H9 (cell line): Measurements from ENCODE around the gene SLC22A8. TPM values are rescaled to one million over a fixed set of nuclear protein-coding genes. Genes with fewer than 3 reads are reported as not detected.
"Not testable (repeated sequence)": the region's sequence is repeated elsewhere in the genome, so short reads cannot be mapped to it uniquely, and the experiment has no call there.

Source experiments
- DNase-seq: peaks from one replicate; pipeline ENCODE4 v3.0.0-alpha.2; 2017
- H2AFZ ChIP-seq: one replicate; pipeline ENCODE4 v1.6.1; 2013; ENCODE audit warnings: mild to moderate bottlenecking, low read length, control low read depth, moderate library complexity
- H2AK5ac ChIP-seq: 2 replicates; pipeline ENCODE4 v1.6.1; 2013; ENCODE audit warnings: low read length, control low read depth, mixed read lengths; ENCODE audit not compliant: insufficient read length
- H2BK120ac ChIP-seq: one replicate; pipeline ENCODE4 v1.6.1; 2013; ENCODE audit warnings: low read depth, mild to moderate bottlenecking, low read length, control low read depth, inconsistent platforms; ENCODE audit not compliant: poor library complexity, severe bottlenecking
- H2BK12ac ChIP-seq: 2 replicates; pipeline ENCODE4 v1.6.1; 2013; ENCODE audit warnings: low read length, control low read depth, mixed read lengths, low read depth; ENCODE audit not compliant: insufficient read length
- H2BK15ac ChIP-seq: 2 replicates; pipeline ENCODE4 v1.6.1; 2013; ENCODE audit warnings: low read depth, low read length, control low read depth
- H2BK20ac ChIP-seq: one replicate; pipeline ENCODE4 v1.6.1; 2013; ENCODE audit warnings: low read depth, mild to moderate bottlenecking, low read length, control low read depth, inconsistent platforms; ENCODE audit not compliant: poor library complexity, severe bottlenecking
- H2BK5ac ChIP-seq: 2 replicates; pipeline ENCODE4 v1.6.1; 2013; ENCODE audit warnings: low read length, control low read depth, mixed read lengths; ENCODE audit not compliant: insufficient read length
- H3K14ac ChIP-seq: 2 replicates; pipeline ENCODE4 v1.6.1; 2013; ENCODE audit warnings: low read length, control low read depth; ENCODE audit not compliant: insufficient read depth
- H3K18ac ChIP-seq: 2 replicates; pipeline ENCODE4 v1.6.1; 2013; ENCODE audit warnings: low read depth, mild to moderate bottlenecking, mixed read lengths, low read length, control low read depth; ENCODE audit not compliant: insufficient read length
- H3K23ac ChIP-seq: 2 replicates; pipeline ENCODE4 v1.6.1; 2013; ENCODE audit warnings: low read length, control low read depth, mixed read lengths, low read depth; ENCODE audit not compliant: insufficient read length
- H3K23me2 ChIP-seq: 2 replicates; pipeline ENCODE4 v1.6.1; 2013; ENCODE audit warnings: low read depth, mild to moderate bottlenecking, mixed read lengths, low read length, control low read depth; ENCODE audit not compliant: insufficient read length, poor library complexity, severe bottlenecking
- H3K27ac ChIP-seq: 2 replicates; pipeline ENCODE4 v1.5.1; 2013; ENCODE audit warnings: low read length, control low read depth, mixed read lengths, low read depth; ENCODE audit not compliant: insufficient read length
- H3K27me3 ChIP-seq: 2 replicates; pipeline ENCODE4 v1.6.1; 2013; ENCODE audit warnings: low read length, control low read depth, inconsistent platforms; ENCODE audit not compliant: insufficient read depth
- H3K4ac ChIP-seq: 2 replicates; pipeline ENCODE4 v1.6.1; 2013; ENCODE audit warnings: low read depth, mild to moderate bottlenecking, control low read depth, inconsistent platforms, low read length, moderate library complexity
- H3K4me1 ChIP-seq: 2 replicates; pipeline ENCODE4 v1.6.1; 2013; ENCODE audit warnings: low read length, control low read depth, inconsistent platforms; ENCODE audit not compliant: insufficient read depth
- H3K4me2 ChIP-seq: 2 replicates; pipeline ENCODE4 v1.6.1; 2013; ENCODE audit warnings: low read length, control low read depth, mixed read lengths; ENCODE audit not compliant: insufficient read length, insufficient read depth
- H3K56ac ChIP-seq: 2 replicates; pipeline ENCODE4 v1.6.1; 2013; ENCODE audit warnings: low read depth, mild to moderate bottlenecking, mixed read lengths, low read length, control low read depth; ENCODE audit not compliant: insufficient read length
- H3K79me1 ChIP-seq: 2 replicates; pipeline ENCODE4 v1.6.1; 2013; ENCODE audit warnings: low read depth, mild to moderate bottlenecking, moderate library complexity, low read length, control low read depth, inconsistent platforms; ENCODE audit not compliant: insufficient read depth, poor library complexity, severe bottlenecking
- H3K79me2 ChIP-seq: 2 replicates; pipeline ENCODE4 v1.6.1; 2013; ENCODE audit warnings: low read length, control low read depth, inconsistent platforms; ENCODE audit not compliant: insufficient read depth
- H3K9ac ChIP-seq: 2 replicates; pipeline ENCODE4 v1.6.1; 2013; ENCODE audit warnings: low read length, control low read depth, mixed read lengths; ENCODE audit not compliant: insufficient read length; ENCODE audit errors: extremely low read depth
- H3K9me3 ChIP-seq: one replicate; pipeline ENCODE4 v1.6.1; 2013; ENCODE audit warnings: low read depth, low read length, inconsistent platforms; ENCODE audit not compliant: control insufficient read depth
- H3T11ph ChIP-seq: one replicate; pipeline ENCODE4 v1.6.1; 2013; ENCODE audit warnings: mild to moderate bottlenecking, low read length, control low read depth, inconsistent platforms
- H4K20me1 ChIP-seq: one replicate; pipeline ENCODE4 v1.6.1; 2013; ENCODE audit not compliant: control insufficient read depth, insufficient read length, insufficient read depth
- H4K5ac ChIP-seq: 2 replicates; pipeline ENCODE4 v1.6.1; 2013; ENCODE audit warnings: low read depth, mild to moderate bottlenecking, mixed read lengths, low read length, control low read depth; ENCODE audit not compliant: insufficient read length
- H4K8ac ChIP-seq: replicated peaks from 2 replicates; pipeline ENCODE4 v1.6.1; 2013; ENCODE audit warnings: low read length, control low read depth, mixed read lengths, low read depth; ENCODE audit not compliant: insufficient read length
- H4K91ac ChIP-seq: 2 replicates; pipeline ENCODE4 v1.6.1; 2013; ENCODE audit warnings: low read depth, mild to moderate bottlenecking, moderate library complexity, mixed read lengths, low read length, control low read depth; ENCODE audit not compliant: insufficient read length
- H3K27ac Mint-ChIP-seq, 3 experiments: 2 replicates in 2 of 3; 3 replicates in 1 of 3; pipeline ENCODE4 v1.8.0; 2020 to 2021; ENCODE audit warnings: mixed read lengths in 3 of 3, mild to moderate bottlenecking in 1 of 3, moderate library complexity in 1 of 3
- H3K27me3 Mint-ChIP-seq: 2 replicates; pipeline ENCODE4 v1.8.0; 2021; ENCODE audit warnings: low read depth, mild to moderate bottlenecking, moderate library complexity, mixed read lengths
- H3K36me3 Mint-ChIP-seq, 3 experiments: 2 replicates in 2 of 3; 3 replicates in 1 of 3; pipeline ENCODE4 v1.8.0; 2020 to 2021; ENCODE audit warnings: low read depth in 3 of 3, mixed read lengths in 3 of 3; ENCODE audit not compliant: insufficient read depth in 1 of 3
- H3K4me1 Mint-ChIP-seq, 2 experiments: 2 replicates each; pipeline ENCODE4 v1.8.0; 2020; ENCODE audit warnings: mixed read lengths in 2 of 2
- H3K4me3 Mint-ChIP-seq, 2 experiments: 2 replicates in 1 of 2; 3 replicates in 1 of 2; pipeline ENCODE4 v1.8.0; 2020 to 2021; ENCODE audit warnings: mild to moderate bottlenecking in 2 of 2, mixed read lengths in 2 of 2, moderate library complexity in 1 of 2
- H3K9me3 Mint-ChIP-seq, 2 experiments: 2 replicates in 1 of 2; 3 replicates in 1 of 2; pipeline ENCODE4 v1.8.0; 2020; ENCODE audit warnings: mild to moderate bottlenecking in 2 of 2, mixed read lengths in 2 of 2, moderate library complexity in 1 of 2
- CTCF ChIP-seq: fragments of 200-600 bp; sonication (generic); conservative IDR thresholded peaks from 3 replicates; pipeline ENCODE4 v1.8.0; 2021; ENCODE audit warnings: antibody characterized with exemption, mild to moderate bottlenecking
- WGBS: extraction: QIAGEN DNeasy Blood & Tissue Kit; methylation state at CpG from one replicate; pipeline ENCODE4 v1.1.7; 2013; ENCODE audit warnings: missing lambda C conversion rate, low lambda C conversion rate, mixed read lengths; ENCODE audit not compliant: insufficient read length; ENCODE audit errors: extremely low coverage; 5-methylcytosine and 5-hydroxymethylcytosine counted together
- long read RNA-seq: library from polyadenylated mRNA; unstranded; transcript quantifications from one replicate; pipeline ENCODE4 v2.0.0, GENCODE V29; 2020
- total RNA-seq: library from RNA; stranded (reverse); gene quantifications from 2 replicates; pipeline ENCODE4 v1.2.1, GENCODE V29; 2021

Gene SLC22A8
- total RNA-seq: not detected in 2 replicates
- long read RNA-seq: 0 reads

GRCh38 chr11:63015521-63016215, at the start of gene SLC22A8:
TSS of gene SLC22A8 (minus strand) at chr11:63015841. CDS start at chr11:63014958, 883 bp downstream.
- no peak within 1 kb of the TSS for H3K4me3 Mint-ChIP-seq
- no peak within 1 kb of the TSS for H3K9ac ChIP-seq
- H2AK5ac ChIP-seq: no peak within 1 kb of the TSS
- H3K79me2 ChIP-seq: no peaks in the 10 kb centered on the region
- no peak within 1 kb of the TSS for H4K8ac ChIP-seq
- H4K5ac ChIP-seq: no peak within 1 kb of the TSS
- H3K27ac Mint-ChIP-seq: peak within 1 kb of the TSS in 1 of 3 experiments; percentile 9; a peak in 3 of 7 replicates
- no peak within 1 kb of the TSS for H3K18ac ChIP-seq
- no peaks in the 10 kb centered on the region for H4K20me1 ChIP-seq
- peaks cover 10% of the 10 kb centered on the region; the same call in 1 of the 2 replicates for H3K27me3 Mint-ChIP-seq
- no peak within 1 kb of the TSS for H3K23ac ChIP-seq
- H2AFZ ChIP-seq: no peak within 1 kb of the TSS
- no peak within 1 kb of the TSS for H2BK5ac ChIP-seq
- H3K79me1 ChIP-seq: no peaks in the 10 kb centered on the region
- H3K4me2 ChIP-seq: no peak within 1 kb of the TSS
- no peak within 1 kb of the TSS for H3K27ac ChIP-seq
- H3K23me2 ChIP-seq: no peaks in the 10 kb centered on the region
- H2BK12ac ChIP-seq: no peak within 1 kb of the TSS
- no peak within 1 kb of the TSS for H3K4ac ChIP-seq
- H4K91ac ChIP-seq: no peak within 1 kb of the TSS
- H2BK20ac ChIP-seq: no peak within 1 kb of the TSS
- no peaks in the 10 kb centered on the region for H3K9me3 ChIP-seq
- H2BK15ac ChIP-seq: no peak within 1 kb of the TSS
- no peak within 1 kb of the TSS for H3T11ph ChIP-seq
- no peaks in the 10 kb centered on the region for H3K27me3 ChIP-seq
- peak; percentile 58 for DNase-seq
- H3K4me1 Mint-ChIP-seq: peaks cover 29 to 42% of the 10 kb centered on the region in 2 experiments
- TF ChIP-seq CTCF: no peak
- no peak within 1 kb of the TSS for H3K56ac ChIP-seq
- no peaks in the 10 kb centered on the region; the same call in 1 of the 2 replicates for H3K4me1 ChIP-seq
- no peak within 1 kb of the TSS for H2BK120ac ChIP-seq
- no peaks in the 10 kb centered on the region; a peak in 1 of 5 replicates for H3K9me3 Mint-ChIP-seq
- H3K36me3 Mint-ChIP-seq: no peaks in the 10 kb centered on the region; a peak in 1 of 7 replicates
- no peak within 1 kb of the TSS for H3K14ac ChIP-seq
- no CpG with 5 or more reads among the region's 18 CpGs for WGBS

- not testable (repeated sequence) for H3T11ph ChIP-seq, H3K14ac ChIP-seq, H3K4me2 ChIP-seq, H3K27ac ChIP-seq, H3K27ac Mint-ChIP-seq, H3K27me3 Mint-ChIP-seq, H3K23ac ChIP-seq, H3K4me3 Mint-ChIP-seq, H3K9ac ChIP-seq, H3K23me2 ChIP-seq, H3K56ac ChIP-seq, H4K8ac ChIP-seq, H3K9me3 ChIP-seq, H3K18ac ChIP-seq, H3K4ac ChIP-seq, H2BK12ac ChIP-seq, H2AK5ac ChIP-seq, H4K5ac ChIP-seq, H3K36me3 Mint-ChIP-seq, H3K4me1 ChIP-seq, H4K20me1 ChIP-seq, H2BK15ac ChIP-seq, H3K79me2 ChIP-seq, DNase-seq, H2AFZ ChIP-seq, H3K4me1 Mint-ChIP-seq, H2BK5ac ChIP-seq, H3K27me3 ChIP-seq, H3K79me1 ChIP-seq, H4K91ac ChIP-seq, H2BK20ac ChIP-seq, H2BK120ac ChIP-seq
- H3K9me3 Mint-ChIP-seq: peaks cover 39 to 53% of the 10 kb centered on the region in 2 experiments
- WGBS: no CpG with 5 or more reads among the region's 1 CpG
Observed at GRCh38 chr11:63046203-63046602, 30.6 kb upstream of the SLC22A8 start.
